ENCODE data around the gene SNTN. TPM values are rescaled to one million over a fixed set of nuclear protein-coding genes. Genes with fewer than 3 reads are reported as not detected.

The SNTN gene
- total and polyA plus RNA-seq, 2 experiments from 2014 or later = 0.70 TPM; not detected in 1

GRCh38 chr3:63654931-63655330 lies 2.5 kb downstream of the SNTN start (continued):
- TF ChIP-seq ZNF462 (CRISPR knock-in tag; IDR thresholded peaks at IDR 0.05) (no peak), POLR2AphosphoS5 (IDR thresholded peaks at IDR 0.05; ENCODE audit: low read depth) (no peak), ZNF114 (CRISPR knock-in tag; IDR thresholded peaks at IDR 0.05) (no peak), EZH2phosphoT487 (IDR thresholded peaks at IDR 0.05; ENCODE audit: unreplicated experiment) (no peak)
- TF ChIP-seq, protein P1, sequence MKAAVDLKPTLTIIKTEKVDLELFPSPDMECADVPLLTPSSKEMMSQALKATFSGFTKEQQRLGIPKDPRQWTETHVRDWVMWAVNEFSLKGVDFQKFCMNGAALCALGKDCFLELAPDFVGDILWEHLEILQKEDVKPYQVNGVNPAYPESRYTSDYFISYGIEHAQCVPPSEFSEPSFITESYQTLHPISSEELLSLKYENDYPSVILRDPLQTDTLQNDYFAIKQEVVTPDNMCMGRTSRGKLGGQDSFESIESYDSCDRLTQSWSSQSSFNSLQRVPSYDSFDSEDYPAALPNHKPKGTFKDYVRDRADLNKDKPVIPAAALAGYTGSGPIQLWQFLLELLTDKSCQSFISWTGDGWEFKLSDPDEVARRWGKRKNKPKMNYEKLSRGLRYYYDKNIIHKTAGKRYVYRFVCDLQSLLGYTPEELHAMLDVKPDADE (IDR thresholded peaks at IDR 0.05) = no peak

DNA sequence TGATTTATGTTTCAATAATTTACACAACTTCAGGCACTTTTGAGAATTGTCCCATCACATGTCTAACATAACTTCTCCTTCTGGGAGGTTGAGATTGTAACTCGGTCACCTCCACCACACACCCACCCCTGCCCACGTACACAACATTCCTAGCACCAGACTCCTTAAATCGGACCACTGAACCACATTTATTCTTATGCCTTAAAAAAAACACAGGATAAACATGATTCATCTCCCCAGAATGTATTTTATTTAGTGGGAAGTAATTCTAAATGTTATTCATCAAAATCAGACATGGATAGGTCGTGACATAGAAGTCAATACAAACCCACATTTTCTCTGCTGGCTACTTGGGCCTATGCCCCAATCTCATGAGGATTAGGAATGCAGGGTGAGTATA lies 3.0 kb downstream of the SNTN start:
- Histone ChIP-seq H3K4me2 (no peak overlapping the region), H3K9me2 (ENCODE audit: insufficient read depth) (no peaks in the 10 kb centered on the region), H3F3A (replicated peaks; ENCODE audit: low read depth) (no peaks in the 10 kb centered on the region), H3K4me3 (no peak overlapping the region), H3K4me1 (ENCODE audit: insufficient read depth) (no peaks in the 10 kb centered on the region), H3K79me2 (replicated peaks; ENCODE audit: insufficient read depth) (no peaks in the 10 kb centered on the region), H3K27ac (ENCODE audit: low read depth) (no peak overlapping the region), H3K27me3 (ENCODE audit: insufficient read depth) (no peaks in the 10 kb centered on the region), H3K36me3 (ENCODE audit: insufficient read depth) (no peaks in the 10 kb centered on the region), H2AFZ (no peak overlapping the region), H4K20me1 (replicated peaks; ENCODE audit: insufficient read depth) (no peaks in the 10 kb centered on the region)
- Mint-ChIP-seq H3K27ac (no peak overlapping the region), H3K36me3 (ENCODE audit: low read depth) (no peaks in the 10 kb centered on the region), H3K4me3 (no peak overlapping the region), H3K27me3 (ENCODE audit: insufficient read depth, low read depth, poor library complexity) (no peaks in the 10 kb centered on the region), H3K9me3 (no peaks in the 10 kb centered on the region), H3K4me1 (no peaks in the 10 kb centered on the region)
- DNase-seq (ENCODE audit: low spot score) = no peak
- no peak for ATAC-seq
- TF ChIP-seq STAT1 (IDR thresholded peaks at IDR 0.05; ENCODE audit: unreplicated experiment) (no peak), CREB1 (CRISPR knock-in tag; IDR thresholded peaks at IDR 0.05; ENCODE audit: low read depth) (no peak), JUNB (IDR thresholded peaks at IDR 0.05; ENCODE audit: unreplicated experiment) (no peak), CTCF (conservative IDR thresholded peaks at IDR 0.05; ENCODE audit: low read depth in 2 of 2) (no peak), EZH2 (IDR thresholded peaks at IDR 0.05; ENCODE audit: low read depth, unreplicated experiment) (no peak), ZNF114 (CRISPR knock-in tag; IDR thresholded peaks at IDR 0.05) (no peak), EZH2phosphoT487 (IDR thresholded peaks at IDR 0.05; ENCODE audit: unreplicated experiment) (no peak)
- TF ChIP-seq, protein P2, sequence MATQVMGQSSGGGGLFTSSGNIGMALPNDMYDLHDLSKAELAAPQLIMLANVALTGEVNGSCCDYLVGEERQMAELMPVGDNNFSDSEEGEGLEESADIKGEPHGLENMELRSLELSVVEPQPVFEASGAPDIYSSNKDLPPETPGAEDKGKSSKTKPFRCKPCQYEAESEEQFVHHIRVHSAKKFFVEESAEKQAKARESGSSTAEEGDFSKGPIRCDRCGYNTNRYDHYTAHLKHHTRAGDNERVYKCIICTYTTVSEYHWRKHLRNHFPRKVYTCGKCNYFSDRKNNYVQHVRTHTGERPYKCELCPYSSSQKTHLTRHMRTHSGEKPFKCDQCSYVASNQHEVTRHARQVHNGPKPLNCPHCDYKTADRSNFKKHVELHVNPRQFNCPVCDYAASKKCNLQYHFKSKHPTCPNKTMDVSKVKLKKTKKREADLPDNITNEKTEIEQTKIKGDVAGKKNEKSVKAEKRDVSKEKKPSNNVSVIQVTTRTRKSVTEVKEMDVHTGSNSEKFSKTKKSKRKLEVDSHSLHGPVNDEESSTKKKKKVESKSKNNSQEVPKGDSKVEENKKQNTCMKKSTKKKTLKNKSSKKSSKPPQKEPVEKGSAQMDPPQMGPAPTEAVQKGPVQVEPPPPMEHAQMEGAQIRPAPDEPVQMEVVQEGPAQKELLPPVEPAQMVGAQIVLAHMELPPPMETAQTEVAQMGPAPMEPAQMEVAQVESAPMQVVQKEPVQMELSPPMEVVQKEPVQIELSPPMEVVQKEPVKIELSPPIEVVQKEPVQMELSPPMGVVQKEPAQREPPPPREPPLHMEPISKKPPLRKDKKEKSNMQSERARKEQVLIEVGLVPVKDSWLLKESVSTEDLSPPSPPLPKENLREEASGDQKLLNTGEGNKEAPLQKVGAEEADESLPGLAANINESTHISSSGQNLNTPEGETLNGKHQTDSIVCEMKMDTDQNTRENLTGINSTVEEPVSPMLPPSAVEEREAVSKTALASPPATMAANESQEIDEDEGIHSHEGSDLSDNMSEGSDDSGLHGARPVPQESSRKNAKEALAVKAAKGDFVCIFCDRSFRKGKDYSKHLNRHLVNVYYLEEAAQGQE (IDR thresholded peaks at IDR 0.05; ENCODE audit: unreplicated experiment) = no peak
